Hematopoietic multipotent progenitor cell treated with erythropoietin and hydrocortisone succinate and interleukin-3 and kit ligand, for 4 days (in vitro differentiated cells): ENCODE data around the gene RLF.

Source experiments
- DNase-seq: peaks from one replicate; pipeline ENCODE4 v3.0.0-alpha.2; 2015

RLF gene

DNA sequence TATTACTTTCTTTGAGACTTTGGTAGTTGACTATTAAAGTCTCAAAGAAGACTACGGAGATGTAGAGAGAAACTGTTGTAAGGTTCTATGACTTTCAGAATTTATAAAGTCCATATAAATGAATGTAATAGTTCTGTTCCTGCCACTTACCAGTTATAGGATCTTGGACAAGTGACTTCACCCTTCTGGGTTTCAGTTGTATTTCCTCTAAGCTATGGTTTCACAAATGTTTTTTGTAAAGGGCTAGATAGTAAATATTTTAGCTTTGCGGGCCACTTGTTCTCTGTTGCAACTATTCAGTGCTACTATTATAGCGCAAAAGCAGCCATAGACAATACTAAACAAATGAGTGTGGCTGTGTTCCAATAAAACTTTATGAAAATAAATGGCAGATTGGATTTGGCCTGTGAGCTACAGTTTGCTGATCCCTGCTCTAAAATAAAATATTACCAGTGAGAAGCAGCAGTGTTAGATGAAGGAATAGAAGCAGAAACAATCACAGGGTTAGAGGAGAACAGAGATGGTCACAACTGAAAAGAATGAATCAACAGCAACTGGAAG, 111.5 kb downstream of the RLF start:
- DNase-seq = no peak

DNA sequence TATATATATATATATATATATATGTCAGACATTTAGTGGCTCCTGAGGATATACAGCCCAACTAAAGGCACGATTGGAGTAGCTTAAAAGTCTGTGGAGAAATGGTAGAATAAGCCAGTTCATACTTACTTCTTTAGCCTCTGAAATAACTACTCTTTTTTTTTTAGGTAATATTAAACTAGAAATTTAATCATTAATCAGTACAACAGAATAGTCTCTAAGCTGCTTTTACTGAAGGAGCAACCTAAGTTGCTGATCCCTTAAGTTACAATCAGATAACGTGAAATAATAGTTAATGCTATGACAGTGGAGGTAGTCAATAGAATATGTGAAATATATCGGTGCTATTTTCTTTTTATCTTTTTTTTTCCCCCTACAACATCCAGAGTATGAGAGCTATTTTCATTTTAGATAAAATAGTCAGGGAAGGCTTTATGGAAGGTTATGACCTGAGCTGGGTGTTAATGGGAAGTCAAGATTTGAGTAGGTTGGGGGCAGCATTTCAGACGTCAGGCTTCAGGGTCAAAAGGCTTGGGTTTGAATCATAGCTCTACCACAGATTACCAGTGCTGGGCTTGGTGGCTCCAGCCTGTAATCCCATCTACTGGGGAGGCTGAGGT, 112.5 kb downstream of the RLF start:
- no peak for DNase-seq

DNA sequence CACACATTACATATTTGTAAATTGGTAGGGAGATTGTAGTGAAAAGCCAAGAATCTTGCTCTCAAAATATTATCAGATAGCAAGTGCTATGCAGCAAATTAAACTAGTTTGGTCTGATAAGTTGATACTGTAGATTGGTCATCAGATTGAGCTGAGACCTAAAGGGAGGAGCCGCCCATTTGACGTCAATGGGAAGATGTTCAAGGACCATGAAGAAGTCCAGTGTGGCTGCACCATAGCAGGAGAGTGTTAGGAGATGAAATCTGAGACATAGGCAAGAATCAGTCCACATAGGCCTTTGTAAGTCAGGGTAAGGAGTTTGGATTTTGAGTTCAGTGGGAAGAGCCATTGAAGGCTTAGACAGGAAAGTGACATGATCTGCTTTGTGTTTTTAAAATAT, 113.1 kb downstream of the RLF start:
- no peak for DNase-seq

DNA sequence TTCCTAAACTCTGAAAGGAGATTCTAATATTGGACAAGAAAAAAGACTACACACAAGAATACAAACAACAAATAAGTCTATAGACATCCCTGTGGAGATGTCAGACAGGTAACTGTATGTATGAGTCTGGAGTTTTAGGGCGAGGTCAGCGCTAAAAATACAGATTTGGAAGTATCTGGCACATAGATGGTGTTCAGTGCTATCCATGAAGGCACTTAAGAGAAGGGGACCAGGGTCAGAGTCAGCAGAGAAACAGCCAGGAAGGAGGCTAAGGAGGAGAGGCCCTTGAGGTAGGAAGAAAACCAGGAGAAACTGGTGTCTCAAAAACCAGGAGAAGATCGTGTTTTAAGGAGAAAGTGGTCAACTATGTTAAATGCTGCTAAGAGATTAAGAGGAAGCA, 114.9 kb downstream of the RLF start:
- no peak for DNase-seq

DNA sequence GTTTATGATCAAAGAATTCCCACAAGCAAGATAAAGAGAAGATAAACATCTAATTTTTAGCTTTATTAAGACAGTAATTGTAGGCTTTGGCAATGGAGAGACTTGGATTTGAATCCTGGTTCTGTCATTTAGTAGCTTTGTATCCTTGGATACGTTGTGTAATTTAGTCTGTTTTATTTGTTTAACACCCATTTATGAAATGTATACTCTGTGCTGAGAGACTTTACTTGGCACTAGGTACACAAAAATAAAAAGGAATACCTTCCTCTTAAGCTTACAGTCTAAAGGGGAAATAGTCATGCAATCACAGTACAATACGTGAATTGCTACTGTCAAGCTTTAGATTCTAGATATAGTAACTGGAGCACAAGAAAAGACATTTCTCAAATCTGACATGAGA, 120.7 kb downstream of the RLF start:
- DNase-seq = no peak
